K562 (cell line): ENCODE measurements around the gene BRD3. TPM values are rescaled to one million over a fixed set of nuclear protein-coding genes. Genes with fewer than 3 reads are reported as not detected.

Source experiments
- BRF1 ChIP-seq: IDR thresholded peaks from 3 replicates; pipeline ENCODE4 v1.6.1; 2011; ENCODE audit warnings: borderline replicate concordance, mild to moderate bottlenecking; ENCODE audit not compliant: insufficient read length; ENCODE audit errors: extremely low read depth
- CBX8 ChIP-seq: fragments of 200-600 bp; sonication (generic); IDR thresholded peaks from 2 replicates; pipeline ENCODE4 v1.6.1; 2012; ENCODE audit warnings: borderline replicate concordance, mixed run types, low read depth, mild to moderate bottlenecking, moderate library complexity, mixed read lengths, low read length, control low read depth, inconsistent platforms; ENCODE audit not compliant: poor library complexity, severe bottlenecking; ENCODE audit errors: extremely low read depth
- CC2D1A ChIP-seq: fragments of 450-650 bp; IDR thresholded peaks from 2 replicates; pipeline ENCODE4 v1.6.1; 2017; ENCODE audit warnings: mild to moderate bottlenecking
- EHMT2 ChIP-seq: fragments of 450-650 bp; IDR thresholded peaks from 2 replicates; pipeline ENCODE4 v1.6.1; 2018; ENCODE audit warnings: antibody characterized with exemption
- ELF4 ChIP-seq: fragments of 450-650 bp; formaldehyde crosslinking; IDR thresholded peaks from 2 replicates; pipeline ENCODE4 v1.4.0; 2022; ENCODE audit warnings: missing genetic modification characterization
- EWSR1 ChIP-seq: fragments of 450-650 bp; IDR thresholded peaks from 2 replicates; pipeline ENCODE4 v1.6.1; 2018; ENCODE audit warnings: borderline replicate concordance, mild to moderate bottlenecking, low read depth, moderate library complexity; ENCODE audit not compliant: partially characterized antibody
- RBM15 ChIP-seq: fragments of 200-400 bp; formaldehyde crosslinking; IDR thresholded peaks from 2 replicates; pipeline ENCODE4 v1.6.1; 2018; ENCODE audit warnings: mild to moderate bottlenecking, low read length, moderate library complexity; ENCODE audit not compliant: insufficient read depth
- RFX5 ChIP-seq: IDR thresholded peaks from 2 replicates; pipeline ENCODE4 v1.6.1; 2011; ENCODE audit warnings: low read depth, mild to moderate bottlenecking, improper control_type of control experiment, low read length
- RHOXF2B ChIP-seq: fragments of 250-450 bp; sonication (Bioruptor Pico); conservative IDR thresholded peaks from 2 replicates; pipeline ENCODE4 v1.5.1; 2021
- SMARCE1 ChIP-seq: fragments of 450-650 bp; IDR thresholded peaks from 2 replicates; pipeline ENCODE4 v1.7.1; 2016; ENCODE audit warnings: mild to moderate bottlenecking
- SRSF7 ChIP-seq: fragments of 200-400 bp; formaldehyde crosslinking; optimal IDR thresholded peaks from 2 replicates; pipeline ENCODE3; 2017; ENCODE audit warnings: mild to moderate bottlenecking, low read depth, low read length
- TEAD1 ChIP-seq, 2 experiments: fragments of 450-650 bp in 1 of 2; sonication (generic) in 1 of 2; formaldehyde crosslinking; IDR thresholded peaks; 2 replicates each; pipeline versions ENCODE4 v1.4.0 to v1.8.0; 2020 to 2022; ENCODE audit warnings: mild to moderate bottlenecking in 2 of 2, missing genetic modification reagents in 1 of 2
- ZKSCAN8 ChIP-seq: fragments of 200-800 bp; sonication (Bioruptor generic); IDR thresholded peaks from 2 replicates; pipeline ENCODE4 v1.6.1; 2016; ENCODE audit warnings: missing genetic modification characterization, missing compliant biosample characterization
- ZNF184 ChIP-seq: sonication (generic); formaldehyde crosslinking; IDR thresholded peaks from 2 replicates; pipeline ENCODE4 v1.5.0; 2020; ENCODE audit warnings: missing genetic modification reagents
- ZNF311 ChIP-seq: fragments of 250-450 bp; sonication (Bioruptor Pico); IDR thresholded peaks from 2 replicates; pipeline ENCODE4 v1.4.0; 2020; ENCODE audit warnings: mild to moderate bottlenecking, moderate library complexity
- ZNF354B ChIP-seq: fragments of 250-450 bp; sonication (Bioruptor Pico); IDR thresholded peaks from 2 replicates; pipeline ENCODE4 v1.4.0; 2020
- ZNF384 ChIP-seq: IDR thresholded peaks from 2 replicates; pipeline ENCODE4 v1.6.1; 2012; ENCODE audit warnings: low read depth, low read length, improper control_type of control experiment
- polyA plus RNA-seq, 8 experiments: library from polyadenylated mRNA; depleted of rRNA in 4 of 8; stranded (reverse) in 5 of 8; unstranded in 3 of 8; fragments of >200 nt; fragmentation: Nextera tagmentation in 2 of 8; fragmentation: Illumina TruSeq in 1 of 8; extraction: Ambion mirVana in 2 of 8; extraction: Trizol in 1 of 8; gene quantifications; 2 replicates each; pipeline versions ENCODE4 v1.2.1 to v1.2.3, GENCODE V29; 2011 to 2014; ENCODE audit warnings: inconsistent platforms in 1 of 8, missing spikeins in 1 of 8
- total RNA-seq, 7 experiments: library from RNA; depleted of rRNA in 6 of 7; stranded (reverse); fragments of >200 nt in 6 of 7; fragmentation: Illumina TruSeq in 2 of 7; extraction: Trizol in 2 of 7; gene quantifications; 2 replicates each; pipeline versions ENCODE4 v1.2.1 to v1.2.3, GENCODE V29; 2011 to 2021; ENCODE audit warnings: low replicate concordance in 1 of 7
- TF ChIP-seq, protein P1 (sequence below): fragments of 450-650 bp; IDR thresholded peaks from 2 replicates; pipeline ENCODE4 v1.7.0; 2016; ENCODE audit warnings: borderline replicate concordance
- TF ChIP-seq, protein P2 (sequence below): fragments of 250-450 bp; sonication (Bioruptor Pico); IDR thresholded peaks from 2 replicates; pipeline ENCODE4 v1.5.0; 2022; ENCODE audit warnings: mild to moderate bottlenecking
- TF ChIP-seq, protein P3 (sequence below): fragments of 450-650 bp; IDR thresholded peaks from 2 replicates; pipeline ENCODE4 v1.7.1; 2018; ENCODE audit warnings: mild to moderate bottlenecking, low read depth; ENCODE audit not compliant: partially characterized antibody

The BRD3 gene
- total and polyA plus RNA-seq, 9 of the 15 experiments (the other 6 are each of a cell fraction or from before 2014, with no cell fraction given), result 0.82 to 37.1 (median 4.2) TPM

- no peak for TF ChIP-seq CBX8
- no peak for TF ChIP-seq RBM15
- peak; percentile 23; the same call in 1 of the 2 replicates for TF ChIP-seq ELF4 (CRISPR knock-in tag)
- no peak for TF ChIP-seq RHOXF2B
- TF ChIP-seq CC2D1A, result peak; percentile 63; the same call in 1 of the 2 replicates
- TF ChIP-seq ZNF311 (CRISPR knock-in tag), result no peak
- TF ChIP-seq SMARCE1, result 0 out of 2 replicates have a peak, but pooled peaks have one; percentile 37
- TF ChIP-seq EWSR1, result no peak
- no peak; the same call in 1 of the 2 replicates for TF ChIP-seq EHMT2
- TF ChIP-seq BRF1, result no peak
- TF ChIP-seq ZNF184, result no peak
- TF ChIP-seq SRSF7, result no peak
- TF ChIP-seq ZNF354B (CRISPR knock-in tag), result no peak
- no peak for TF ChIP-seq ZNF384
- no peak for TF ChIP-seq ZKSCAN8 (CRISPR knock-in tag)
- TF ChIP-seq, protein P1, sequence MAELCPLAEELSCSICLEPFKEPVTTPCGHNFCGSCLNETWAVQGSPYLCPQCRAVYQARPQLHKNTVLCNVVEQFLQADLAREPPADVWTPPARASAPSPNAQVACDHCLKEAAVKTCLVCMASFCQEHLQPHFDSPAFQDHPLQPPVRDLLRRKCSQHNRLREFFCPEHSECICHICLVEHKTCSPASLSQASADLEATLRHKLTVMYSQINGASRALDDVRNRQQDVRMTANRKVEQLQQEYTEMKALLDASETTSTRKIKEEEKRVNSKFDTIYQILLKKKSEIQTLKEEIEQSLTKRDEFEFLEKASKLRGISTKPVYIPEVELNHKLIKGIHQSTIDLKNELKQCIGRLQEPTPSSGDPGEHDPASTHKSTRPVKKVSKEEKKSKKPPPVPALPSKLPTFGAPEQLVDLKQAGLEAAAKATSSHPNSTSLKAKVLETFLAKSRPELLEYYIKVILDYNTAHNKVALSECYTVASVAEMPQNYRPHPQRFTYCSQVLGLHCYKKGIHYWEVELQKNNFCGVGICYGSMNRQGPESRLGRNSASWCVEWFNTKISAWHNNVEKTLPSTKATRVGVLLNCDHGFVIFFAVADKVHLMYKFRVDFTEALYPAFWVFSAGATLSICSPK, result no peak
- TF ChIP-seq, protein P2, sequence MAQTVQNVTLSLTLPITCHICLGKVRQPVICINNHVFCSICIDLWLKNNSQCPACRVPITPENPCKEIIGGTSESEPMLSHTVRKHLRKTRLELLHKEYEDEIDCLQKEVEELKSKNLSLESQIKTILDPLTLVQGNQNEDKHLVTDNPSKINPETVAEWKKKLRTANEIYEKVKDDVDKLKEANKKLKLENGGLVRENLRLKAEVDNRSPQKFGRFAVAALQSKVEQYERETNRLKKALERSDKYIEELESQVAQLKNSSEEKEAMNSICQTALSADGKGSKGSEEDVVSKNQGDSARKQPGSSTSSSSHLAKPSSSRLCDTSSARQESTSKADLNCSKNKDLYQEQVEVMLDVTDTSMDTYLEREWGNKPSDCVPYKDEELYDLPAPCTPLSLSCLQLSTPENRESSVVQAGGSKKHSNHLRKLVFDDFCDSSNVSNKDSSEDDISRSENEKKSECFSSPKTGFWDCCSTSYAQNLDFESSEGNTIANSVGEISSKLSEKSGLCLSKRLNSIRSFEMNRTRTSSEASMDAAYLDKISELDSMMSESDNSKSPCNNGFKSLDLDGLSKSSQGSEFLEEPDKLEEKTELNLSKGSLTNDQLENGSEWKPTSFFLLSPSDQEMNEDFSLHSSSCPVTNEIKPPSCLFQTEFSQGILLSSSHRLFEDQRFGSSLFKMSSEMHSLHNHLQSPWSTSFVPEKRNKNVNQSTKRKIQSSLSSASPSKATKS (CRISPR knock-in tag), result no peak
- TF ChIP-seq TEAD1 (CRISPR knock-in tag; IDR thresholded peaks at IDR 0.05), result no peak
- no peak for TF ChIP-seq RFX5
- TF ChIP-seq, protein P3, sequence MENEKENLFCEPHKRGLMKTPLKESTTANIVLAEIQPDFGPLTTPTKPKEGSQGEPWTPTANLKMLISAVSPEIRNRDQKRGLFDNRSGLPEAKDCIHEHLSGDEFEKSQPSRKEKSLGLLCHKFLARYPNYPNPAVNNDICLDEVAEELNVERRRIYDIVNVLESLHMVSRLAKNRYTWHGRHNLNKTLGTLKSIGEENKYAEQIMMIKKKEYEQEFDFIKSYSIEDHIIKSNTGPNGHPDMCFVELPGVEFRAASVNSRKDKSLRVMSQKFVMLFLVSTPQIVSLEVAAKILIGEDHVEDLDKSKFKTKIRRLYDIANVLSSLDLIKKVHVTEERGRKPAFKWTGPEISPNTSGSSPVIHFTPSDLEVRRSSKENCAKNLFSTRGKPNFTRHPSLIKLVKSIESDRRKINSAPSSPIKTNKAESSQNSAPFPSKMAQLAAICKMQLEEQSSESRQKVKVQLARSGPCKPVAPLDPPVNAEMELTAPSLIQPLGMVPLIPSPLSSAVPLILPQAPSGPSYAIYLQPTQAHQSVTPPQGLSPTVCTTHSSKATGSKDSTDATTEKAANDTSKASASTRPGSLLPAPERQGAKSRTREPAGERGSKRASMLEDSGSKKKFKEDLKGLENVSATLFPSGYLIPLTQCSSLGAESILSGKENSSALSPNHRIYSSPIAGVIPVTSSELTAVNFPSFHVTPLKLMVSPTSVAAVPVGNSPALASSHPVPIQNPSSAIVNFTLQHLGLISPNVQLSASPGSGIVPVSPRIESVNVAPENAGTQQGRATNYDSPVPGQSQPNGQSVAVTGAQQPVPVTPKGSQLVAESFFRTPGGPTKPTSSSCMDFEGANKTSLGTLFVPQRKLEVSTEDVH, result no peak
These were observed 42.8 kb downstream of the BRD3 start, which contains the start of gene BRD3OS (continued) for GRCh38 chr9:134024828-134025605.
